Measurements from ENCODE around the gene ISLR.
A peak's percentile ranks its signal among the peaks of the same experiment; 100 is the strongest.

Gene ISLR

GRCh38 chr15:74173380-74174218 lies at the start of gene ISLR:
TSS of gene ISLR (plus strand) at chr15:74173710. CDS start at chr15:74174859, 1,149 bp downstream.
- no peak for DNase-seq

GRCh38 chr15:74124196-74124595 lies 49.3 kb upstream of the ISLR start:
- DNase-seq: no peak

GRCh38 chr15:74124759-74125158 lies 48.8 kb upstream of the ISLR start:
- DNase-seq: no peak

GRCh38 chr15:74127255-74127953 lies 46.1 kb upstream of the ISLR start:
- peak; percentile 75 to 77 for DNase-seq

- DNase-seq: no peak
Measured at GRCh38 chr15:74127954-74128784, 45.3 kb upstream of the ISLR start.

- DNase-seq: no peak
Measured at GRCh38 chr15:74128785-74129585, 44.5 kb upstream of the ISLR start.

- DNase-seq: no peak
Measured at GRCh38 chr15:74129586-74130154, 43.8 kb upstream of the ISLR start.

GRCh38 chr15:74130155-74130848 lies 43.2 kb upstream of the ISLR start, which contains the start of gene ISLR2:
TSS of gene ISLR2 (plus strand) at chr15:74130586. CDS start at chr15:74132755, 2,169 bp downstream.
- no peak for DNase-seq

- no peak for DNase-seq
Measured at GRCh38 chr15:74130849-74131627, 42.5 kb upstream of the ISLR start.

- DNase-seq: no peak
Measured at GRCh38 chr15:74131628-74132413, 41.7 kb upstream of the ISLR start.

GRCh38 chr15:74132681-74133651 lies 40.5 kb upstream of the ISLR start:
- DNase-seq: no peak

GRCh38 chr15:74133694-74134386 lies 39.7 kb upstream of the ISLR start:
- DNase-seq: no peak

GRCh38 chr15:74134387-74135027 lies 39.0 kb upstream of the ISLR start:
- no peak for DNase-seq

GRCh38 chr15:74135041-74135565 lies 38.4 kb upstream of the ISLR start:
- no peak for DNase-seq

- DNase-seq: no peak
Measured at GRCh38 chr15:74136540-74136813, 37.0 kb upstream of the ISLR start.

GRCh38 chr15:74136814-74137536 lies 36.5 kb upstream of the ISLR start:
- DNase-seq: no peak

- DNase-seq: no peak
Measured at GRCh38 chr15:74137537-74137894, 36.0 kb upstream of the ISLR start.
